NCI-H2227 (cell line): ENCODE data around the gene MBL2.

ENCODE experiments used
- DNase-seq: peaks from one replicate; lab custom pipeline; 2025; ENCODE audit not compliant: unreplicated experiment; lab: John Stamatoyannopoulos, UW

Gene MBL2

DNA sequence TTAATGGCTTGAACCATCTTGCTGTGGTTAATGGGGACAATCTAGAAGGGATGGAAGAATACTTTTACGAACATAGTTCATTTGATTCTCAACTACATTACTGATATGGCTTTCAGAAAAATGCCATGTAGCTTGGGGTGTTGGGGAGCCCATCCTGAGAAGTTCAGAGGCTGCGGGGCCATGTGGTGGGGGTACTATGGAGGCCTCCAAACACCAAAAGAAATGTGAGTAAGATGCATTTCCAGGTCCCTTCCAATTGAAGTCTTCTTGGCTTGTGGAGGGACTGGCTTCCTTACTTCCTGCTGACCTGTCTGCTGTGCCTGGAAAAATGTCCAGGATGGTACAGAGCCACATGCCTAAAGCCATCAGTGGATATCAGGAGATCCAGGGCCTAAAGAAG, 1.6 kb upstream of the MBL2 start:
- DNase-seq: no peak

- no peak for DNase-seq
Observed at GRCh38 chr10:52771534-52772445, 794 bp downstream of the MBL2 start.

GRCh38 chr10:52770904-52771303, 1.7 kb downstream of the MBL2 start:
- no peak for DNase-seq

- DNase-seq: no peak
Observed at GRCh38 chr10:52769966-52770365, 2.6 kb downstream of the MBL2 start.

DNA sequence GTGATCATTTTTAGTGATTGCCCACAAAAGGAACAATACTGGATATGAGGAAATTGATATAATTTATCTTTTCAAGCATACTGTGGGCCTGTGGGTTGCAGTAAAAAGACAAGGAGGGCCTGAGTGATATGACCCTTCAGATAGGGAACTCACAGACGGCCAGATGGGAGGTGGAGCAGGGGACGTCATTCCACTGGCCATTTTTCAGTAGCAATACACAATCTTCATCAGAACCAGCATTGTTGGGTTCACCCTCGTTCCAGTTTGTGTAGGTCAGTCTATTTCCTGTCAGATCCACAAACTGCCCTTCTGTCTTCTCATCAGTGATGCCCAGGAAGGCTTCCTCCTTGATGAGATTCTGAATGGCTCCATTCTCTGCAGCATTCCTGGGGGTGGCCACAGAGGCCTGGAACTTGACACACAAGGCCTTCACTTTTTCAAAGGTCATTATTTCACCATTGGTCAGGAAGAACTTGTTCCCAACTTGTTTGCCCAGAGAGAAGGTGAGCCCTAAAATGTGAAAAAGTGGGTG, 4.5 kb downstream of the MBL2 start:
- DNase-seq: no peak

DNA sequence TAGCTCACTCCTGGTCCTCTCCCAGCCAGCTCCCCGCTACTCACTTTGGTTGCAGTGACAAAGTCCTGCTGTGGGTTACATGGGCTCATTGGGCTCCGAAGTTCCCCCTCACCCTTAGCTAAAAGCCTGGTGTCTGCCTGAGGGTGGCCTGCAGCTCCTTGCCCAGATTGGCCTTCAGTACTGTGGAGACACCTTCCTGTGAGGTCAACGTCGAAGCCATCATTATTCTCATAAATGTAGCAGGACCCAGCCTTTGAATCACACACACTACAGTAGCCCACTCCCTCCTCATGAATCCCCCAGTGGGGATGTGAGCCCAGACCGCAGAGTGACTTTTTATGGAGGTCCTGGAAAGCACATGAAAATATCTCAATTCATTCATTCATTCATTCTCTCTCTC, 10.5 kb downstream of the MBL2 start:
- no peak for DNase-seq

- DNase-seq: no peak
Observed at GRCh38 chr10:52759154-52759553, 13.4 kb downstream of the MBL2 start.

- no peak for DNase-seq
Observed at GRCh38 chr10:52758406-52758805, 14.2 kb downstream of the MBL2 start.

- no peak for DNase-seq
Observed at GRCh38 chr10:52757773-52758172, 14.8 kb downstream of the MBL2 start.

- no peak for DNase-seq
Observed at GRCh38 chr10:52756966-52757365, 15.6 kb downstream of the MBL2 start.

- no peak for DNase-seq
Observed at GRCh38 chr10:52756295-52756694, 16.3 kb downstream of the MBL2 start.

GRCh38 chr10:52755297-52756062, 17.1 kb downstream of the MBL2 start:
- no peak for DNase-seq

DNA sequence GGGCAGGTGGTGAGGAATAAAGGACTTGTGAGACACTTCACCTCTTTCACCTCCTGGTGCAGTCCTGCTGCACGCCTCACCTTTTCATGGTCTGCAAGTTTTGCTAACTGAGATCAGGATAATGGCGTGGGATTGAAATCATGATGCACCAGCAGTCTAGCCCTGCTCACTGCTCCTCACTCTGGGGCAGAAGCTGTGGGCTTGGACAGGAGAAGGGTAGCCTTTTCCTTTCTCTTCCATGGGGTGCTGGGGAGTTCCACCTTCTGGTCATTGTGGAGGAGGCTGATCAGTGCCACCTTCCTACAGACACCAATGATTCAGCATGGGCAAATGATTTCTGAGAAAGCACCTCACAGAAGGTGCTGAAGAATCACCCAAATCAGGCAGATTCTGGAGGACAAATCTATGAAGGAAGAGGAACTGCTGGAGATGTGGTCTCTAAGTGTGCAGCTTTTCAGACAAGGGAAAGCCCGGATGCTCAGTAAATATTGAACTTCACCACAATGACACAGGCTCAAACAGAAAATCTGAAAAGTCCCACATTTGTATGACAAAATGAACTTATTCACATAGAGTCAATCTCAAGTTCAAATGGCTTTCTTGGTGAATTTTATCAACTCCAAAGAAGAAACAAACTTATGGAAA, 19.7 kb downstream of the MBL2 start:
- no peak for DNase-seq

DNA sequence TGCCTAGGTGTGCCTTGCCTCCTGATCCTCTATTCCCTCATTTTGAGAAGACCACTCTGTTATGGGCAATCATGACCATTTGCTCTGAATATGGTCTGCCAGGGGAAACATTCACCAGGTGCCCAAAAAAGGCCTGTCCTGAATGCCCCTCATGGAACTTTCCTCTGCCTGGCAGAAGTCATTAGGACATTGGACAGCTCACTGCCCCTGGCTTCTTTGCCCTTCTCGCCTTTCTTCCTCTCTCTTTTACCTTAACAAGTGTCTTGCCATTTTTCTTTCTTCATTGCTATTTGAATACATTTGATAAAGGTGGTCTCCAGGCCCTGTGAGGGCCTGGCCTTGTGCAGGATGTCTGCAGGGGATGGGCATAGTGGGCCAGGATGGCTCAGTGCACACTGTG, 20.3 kb downstream of the MBL2 start:
- no peak for DNase-seq

DNA sequence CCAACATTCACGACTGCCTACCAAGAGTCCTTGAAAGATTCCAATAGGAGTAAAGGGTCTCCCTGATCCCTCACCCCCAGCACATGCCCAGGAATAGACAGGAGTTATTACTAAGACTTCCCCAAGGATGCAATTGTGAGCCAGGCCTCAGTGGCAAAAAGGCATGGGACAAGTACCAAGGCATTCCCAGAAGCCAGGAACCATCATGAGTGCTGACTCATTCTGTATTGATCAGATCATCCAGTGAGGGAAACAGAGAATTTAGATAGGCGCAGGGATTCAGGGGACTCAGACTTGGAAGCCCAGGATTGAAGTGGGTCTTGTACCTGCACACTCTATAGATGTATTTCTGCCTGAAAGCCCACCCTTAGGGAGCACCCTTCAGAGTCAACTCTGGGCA, 21.2 kb downstream of the MBL2 start:
- no peak for DNase-seq

DNA sequence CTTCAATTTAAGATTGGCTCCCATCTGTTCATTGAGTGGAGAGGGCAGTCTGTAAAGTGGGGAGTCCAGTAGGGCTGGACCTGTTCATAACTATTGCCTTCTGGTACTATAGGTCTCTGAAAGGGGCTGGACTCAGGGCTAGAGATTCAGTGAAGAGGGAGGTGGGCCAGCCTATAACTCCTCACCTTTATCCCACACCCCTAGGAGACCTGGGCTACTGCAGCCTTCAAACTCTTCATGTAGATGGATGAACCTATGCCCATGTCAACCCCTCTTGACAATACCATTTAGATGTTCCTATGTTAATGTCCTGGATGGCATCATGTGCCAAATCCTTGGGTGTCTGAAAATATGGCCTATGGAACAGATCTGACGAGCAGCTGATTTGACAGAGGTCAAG, 22.0 kb downstream of the MBL2 start:
- no peak for DNase-seq

GRCh38 chr10:52747694-52748093, 24.9 kb downstream of the MBL2 start:
- no peak for DNase-seq

DNA sequence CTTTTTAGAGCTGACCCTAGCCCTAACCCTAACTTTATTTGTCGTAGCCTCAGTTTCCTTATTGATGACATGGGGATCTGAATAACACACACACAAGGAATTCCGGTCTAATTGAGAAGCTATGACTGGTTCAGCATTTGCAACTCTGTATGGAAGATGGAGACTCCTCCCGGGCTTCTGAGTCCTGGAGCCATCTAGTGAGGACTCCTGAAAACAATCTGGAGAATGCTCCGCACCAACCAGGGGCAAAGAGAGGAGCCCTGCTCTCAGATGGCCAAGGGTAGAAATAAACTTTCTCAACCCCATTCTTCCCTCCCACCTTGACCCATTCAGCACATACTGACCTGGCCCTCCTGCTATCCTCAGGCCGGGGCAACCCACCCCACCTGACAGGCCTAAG, 26.4 kb downstream of the MBL2 start:
- no peak for DNase-seq

DNA sequence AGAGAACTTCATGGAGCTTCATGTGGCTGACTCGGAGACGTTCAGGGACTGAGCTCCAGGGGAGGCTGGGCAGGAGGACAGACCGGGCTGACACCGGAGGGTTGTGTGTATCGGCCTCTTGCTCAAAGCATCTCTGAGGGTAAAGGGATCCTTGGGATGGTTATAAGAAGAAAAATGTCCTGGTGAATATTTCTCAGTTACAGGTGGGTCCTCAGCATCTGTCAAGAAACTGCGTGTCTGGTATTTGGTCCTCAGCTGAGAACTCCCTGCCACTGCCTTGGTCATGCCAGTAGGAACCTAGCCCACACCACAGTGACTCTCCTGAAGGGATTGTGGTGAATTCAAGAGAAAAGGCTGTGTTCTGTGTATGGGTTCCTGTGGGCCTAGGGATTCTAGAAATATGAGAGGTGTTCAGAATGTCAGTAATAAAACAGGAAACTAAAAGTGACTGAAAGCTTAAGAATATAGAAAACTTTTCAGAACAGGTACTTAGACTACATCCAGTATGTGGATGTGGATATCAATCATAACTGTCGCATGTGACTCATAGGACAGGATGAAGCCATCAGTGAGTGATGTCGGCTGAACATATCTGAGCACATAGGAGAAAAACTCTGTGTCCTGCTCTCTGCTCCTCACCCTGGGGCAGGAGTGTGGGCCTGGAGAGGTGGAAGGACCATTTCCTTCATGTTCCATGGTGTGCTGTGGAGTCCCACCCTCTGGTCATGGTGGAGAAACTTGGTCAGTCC, 28.4 kb downstream of the MBL2 start:
- no peak for DNase-seq

GRCh38 chr10:52742731-52743130, 29.9 kb downstream of the MBL2 start:
- DNase-seq: no peak

DNA sequence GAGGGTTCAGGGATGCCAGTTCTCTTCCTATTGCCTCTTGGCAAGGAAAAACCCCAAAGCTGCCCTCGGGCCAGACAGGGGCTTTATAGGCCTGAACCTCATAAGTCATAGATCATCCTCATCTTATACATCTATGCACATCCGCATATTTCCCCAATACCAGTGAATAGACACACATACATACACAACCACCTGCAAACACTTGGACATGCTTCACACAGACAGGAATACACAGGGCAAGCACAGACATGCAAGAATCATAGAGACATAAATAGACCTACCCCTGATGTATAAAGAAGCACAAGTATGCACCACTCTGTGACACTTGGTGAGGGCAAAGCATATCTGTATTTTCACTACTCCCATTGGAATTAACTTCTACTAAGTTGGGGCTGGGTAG, 30.7 kb downstream of the MBL2 start:
- DNase-seq: no peak
